Activated T-cell treated with anti-CD3 and anti-CD28 coated beads, Interleukin-2, amount 50 U/mL, for 48 hours (primary cell): ENCODE measurements around the gene EVI5L.

Experiments
- DNase-seq, 2 experiments: peaks; one replicate each; pipeline ENCODE4 v3.0.0-alpha.2; 2020

Gene EVI5L

DNA sequence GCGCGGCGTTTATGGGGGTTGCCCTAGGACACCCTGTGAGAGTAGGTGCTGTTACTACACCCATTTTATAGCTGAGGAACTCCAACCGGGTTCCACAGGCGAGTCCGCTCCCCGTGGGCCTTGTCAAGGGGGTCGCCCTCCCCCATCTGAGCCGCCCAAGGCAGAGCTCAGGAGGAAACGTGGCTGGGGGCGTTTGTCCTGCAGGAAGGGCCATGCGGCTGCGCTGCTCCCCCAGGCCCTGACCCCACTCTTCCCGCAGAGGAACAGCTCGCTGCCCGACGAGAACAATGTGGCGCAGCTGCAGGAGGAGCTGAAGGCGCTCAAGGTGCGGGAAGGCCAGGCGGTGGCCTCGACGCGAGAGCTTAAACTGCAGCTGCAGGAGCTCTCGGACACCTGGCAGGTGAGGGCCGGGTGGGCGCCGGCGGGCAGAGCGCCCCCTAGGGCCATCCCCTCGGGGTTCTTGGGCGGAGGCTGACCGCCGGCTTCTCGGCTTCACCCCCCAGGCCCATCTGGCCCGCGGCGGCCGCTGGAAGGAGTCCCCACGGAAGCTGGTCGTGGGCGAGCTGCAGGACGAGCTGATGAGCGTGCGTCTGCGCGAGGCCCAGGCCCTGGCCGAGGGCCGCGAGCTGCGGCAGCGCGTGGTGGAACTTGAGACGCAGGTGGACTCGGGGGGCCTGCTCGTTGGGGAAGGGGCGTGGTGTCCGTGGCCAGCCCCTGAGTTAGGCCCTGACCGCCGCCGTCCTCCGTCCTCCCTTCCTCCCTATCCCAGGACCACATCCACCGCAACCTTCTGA, 31.8 kb downstream of the EVI5L start:
- no peak for DNase-seq

DNA sequence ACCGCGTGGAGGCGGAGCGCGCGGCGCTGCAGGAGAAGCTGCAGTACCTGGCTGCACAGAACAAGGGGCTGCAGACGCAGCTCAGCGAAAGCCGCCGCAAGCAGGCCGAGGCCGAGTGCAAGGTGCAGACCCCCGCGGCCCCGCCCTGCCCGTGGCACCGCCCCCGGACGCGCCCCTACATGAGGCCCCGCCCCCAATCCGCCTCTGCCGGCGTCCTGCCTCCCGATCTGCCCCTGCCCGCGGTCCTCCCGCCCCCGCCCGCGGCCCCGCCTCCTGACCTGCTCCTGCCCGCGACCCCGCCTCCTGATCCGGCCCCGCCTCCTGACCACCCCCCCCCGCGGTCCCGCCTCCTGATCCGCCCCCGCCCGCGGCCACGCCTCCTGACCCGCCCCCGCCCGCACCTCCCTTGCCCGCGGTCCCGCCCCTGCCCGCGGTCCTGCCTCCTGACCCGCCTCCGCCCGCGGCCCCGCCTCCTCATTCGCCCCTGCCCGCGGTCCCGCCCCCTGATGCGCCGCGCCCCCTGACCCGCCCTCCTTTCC, 32.5 kb downstream of the EVI5L start:
- DNase-seq: peak; percentile 80 to 88

DNA sequence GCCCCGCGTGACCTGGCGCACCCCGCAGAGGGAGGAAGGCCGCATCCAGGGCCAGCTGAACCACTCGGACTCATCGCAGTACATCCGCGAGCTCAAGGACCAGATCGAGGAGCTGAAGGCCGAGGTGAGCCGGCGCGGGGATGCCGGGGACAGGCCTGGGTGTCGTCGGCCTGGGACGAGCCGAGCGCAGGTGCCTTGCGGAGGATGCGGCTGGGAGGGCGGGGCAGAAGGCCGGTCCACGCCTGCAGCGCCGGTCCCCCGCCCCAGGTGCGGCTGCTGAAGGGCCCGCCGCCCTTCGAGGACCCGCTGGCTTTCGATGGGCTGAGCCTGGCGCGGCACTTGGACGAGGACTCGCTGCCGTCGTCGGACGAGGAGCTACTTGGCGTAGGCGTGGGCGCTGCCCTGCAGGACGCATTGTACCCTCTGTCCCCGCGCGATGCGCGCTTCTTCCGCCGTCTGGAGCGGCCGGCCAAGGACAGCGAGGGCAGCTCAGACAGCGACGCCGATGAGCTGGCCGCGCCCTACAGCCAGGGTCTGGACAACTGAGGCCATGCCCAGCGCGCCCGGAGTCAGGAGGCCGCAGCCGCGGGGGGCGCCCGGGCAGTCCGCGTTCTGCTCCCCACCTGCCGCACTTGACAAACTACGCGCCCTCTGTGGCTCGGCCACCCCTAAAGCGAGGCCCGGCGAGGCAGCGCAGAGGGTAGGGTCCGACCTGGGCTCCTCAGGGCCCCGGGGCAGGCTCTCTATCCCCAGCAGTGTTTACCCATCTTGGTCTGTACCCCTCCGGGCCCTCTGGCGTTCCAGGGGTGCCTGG, 33.3 kb downstream of the EVI5L start:
- peak in 1 of 2 experiments; percentile 38 for DNase-seq

GRCh38 chr19:7863971-7864689, 34.1 kb downstream of the EVI5L start:
- DNase-seq: no peak

DNA sequence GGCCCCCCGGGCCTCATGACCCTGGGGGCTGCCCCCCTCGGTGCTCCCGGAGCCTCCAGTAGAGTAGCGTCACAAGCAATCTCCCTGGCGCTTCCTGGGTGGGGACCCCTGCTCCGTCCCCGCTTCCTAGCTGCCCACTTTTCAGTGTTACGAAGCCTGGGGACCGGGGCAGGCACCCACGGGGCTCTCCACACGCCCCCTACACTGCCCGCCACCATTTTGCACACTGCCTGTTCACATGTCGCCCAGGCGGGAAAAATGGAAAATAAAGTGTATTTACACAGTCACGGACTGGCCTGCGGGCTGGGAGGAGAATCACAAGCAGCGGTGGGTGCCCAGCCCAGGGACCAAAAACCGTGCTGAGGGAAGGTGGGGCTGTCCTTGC, 34.7 kb downstream of the EVI5L start:
- DNase-seq: no peak

GRCh38 chr19:7865262-7865911, 35.4 kb downstream of the EVI5L start:
- no peak for DNase-seq

- DNase-seq: no peak
These were observed 36.5 kb downstream of the EVI5L start for GRCh38 chr19:7866399-7867091.

GRCh38 chr19:7867092-7867844, 37.2 kb downstream of the EVI5L start:
- DNase-seq: no peak

DNA sequence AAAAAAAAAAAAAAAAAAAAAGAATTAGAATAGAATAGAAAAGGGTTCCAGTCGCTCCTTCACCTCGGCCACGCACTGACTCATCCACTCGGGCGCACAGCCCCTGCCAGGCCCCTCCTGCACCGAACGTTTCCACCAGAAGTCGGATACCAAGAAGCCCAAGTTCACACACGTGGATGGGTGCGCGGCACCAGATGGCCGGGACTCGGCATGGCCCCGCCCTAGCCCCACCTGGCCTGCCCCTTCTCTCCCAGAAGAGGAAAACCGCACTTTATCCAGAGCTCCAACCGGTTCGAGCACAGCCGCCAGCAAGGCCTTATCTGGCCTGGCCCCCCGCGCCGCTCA, 38.3 kb downstream of the EVI5L start:
- peak in 1 of 2 experiments; percentile 53 for DNase-seq

DNA sequence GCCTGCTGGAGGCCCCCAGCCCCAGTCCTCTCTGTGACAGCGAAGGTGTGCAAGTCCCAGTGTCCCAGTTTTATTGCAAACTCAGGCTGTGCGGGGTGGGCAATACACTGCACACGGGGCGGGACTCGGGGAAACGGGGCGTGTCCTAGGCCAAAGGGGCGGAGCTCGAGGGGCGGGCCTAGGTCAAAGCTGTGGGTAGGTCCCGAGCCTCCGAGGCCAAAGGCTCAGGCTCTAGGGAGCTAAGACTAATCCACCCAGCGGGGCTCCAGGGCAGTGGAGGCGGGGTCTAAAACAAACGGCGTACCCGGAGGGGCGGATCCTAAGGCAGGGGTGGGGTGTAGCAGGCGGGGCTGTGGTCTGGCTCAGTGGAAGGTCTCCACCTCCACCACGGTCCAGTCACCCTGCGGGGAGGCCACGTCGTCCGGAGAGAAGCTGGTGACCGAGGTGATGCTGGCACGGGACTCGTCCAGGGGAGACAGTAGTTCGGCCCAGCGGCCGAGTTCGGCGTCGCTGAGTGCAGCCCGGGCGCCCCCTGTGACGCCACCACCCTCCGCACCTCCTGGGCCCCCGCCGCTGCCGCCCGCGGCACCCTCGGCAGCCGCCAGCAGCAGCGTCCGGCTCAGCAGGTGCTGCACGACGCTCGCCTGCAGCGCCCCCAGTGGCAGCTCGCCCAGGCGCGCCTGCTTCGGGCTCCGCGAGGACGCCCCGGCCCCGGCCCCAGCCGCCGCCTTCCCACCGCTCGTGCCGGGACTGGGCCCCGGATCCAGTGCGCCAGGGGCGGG, 38.8 kb downstream of the EVI5L start:
- DNase-seq: peak; percentile 88 to 91

DNA sequence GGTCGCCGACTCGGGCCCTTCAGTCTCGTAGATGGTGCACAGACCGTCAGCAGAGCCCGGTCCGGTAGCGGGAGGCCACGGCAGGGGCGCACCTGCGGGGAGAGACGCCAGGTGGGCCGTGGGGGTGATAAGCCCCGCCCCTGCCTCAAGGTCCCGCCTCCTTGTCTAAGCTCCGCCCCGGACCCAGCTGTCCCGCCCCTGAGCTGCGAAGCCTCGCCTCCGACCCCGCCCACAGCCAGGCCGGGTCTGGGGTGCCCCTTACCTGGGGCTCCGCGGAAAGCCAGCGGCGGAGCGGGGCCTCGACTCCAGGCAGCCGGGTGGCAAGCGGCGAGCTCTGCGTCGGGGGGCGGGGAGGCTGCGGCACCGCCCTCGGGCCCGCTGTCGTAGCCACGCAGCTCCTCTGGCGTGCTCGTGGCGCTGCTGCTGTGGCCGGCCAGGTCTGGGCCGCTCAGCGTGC, 39.5 kb downstream of the EVI5L start:
- peak; percentile 90 to 91 for DNase-seq

DNA sequence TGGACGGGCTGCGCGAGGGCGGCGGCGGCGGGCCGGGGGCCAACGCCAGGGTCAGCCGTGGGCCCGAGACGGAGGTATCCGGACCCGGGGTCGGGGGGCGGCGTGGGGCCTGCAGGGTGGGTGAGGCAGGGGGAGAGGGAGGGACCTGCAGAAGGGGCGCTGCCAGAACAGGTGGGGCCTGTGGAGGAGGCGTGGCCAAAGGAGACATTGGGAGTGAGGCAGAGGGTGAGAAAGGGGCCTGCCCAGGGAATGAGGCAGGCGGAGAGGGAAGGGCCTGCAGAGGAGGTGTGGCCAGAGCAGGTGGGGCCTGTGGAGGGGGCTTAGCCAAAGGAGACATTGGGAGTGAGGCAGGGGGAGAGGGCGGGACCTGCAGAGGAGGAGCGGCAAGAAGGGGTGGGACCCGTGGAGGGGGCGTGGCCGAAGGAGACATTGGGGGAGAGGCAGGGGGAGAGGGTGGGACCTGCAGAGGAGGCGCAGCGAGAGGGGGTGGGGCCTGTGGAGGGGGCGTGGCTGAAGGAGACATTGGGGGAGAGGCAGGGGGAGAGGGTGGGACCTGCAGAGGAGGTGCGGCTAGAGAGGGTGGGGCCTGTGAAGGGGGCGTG, 40.0 kb downstream of the EVI5L start:
- peak; percentile 75 to 77 for DNase-seq

- peak; percentile 79 to 83 for DNase-seq
These were observed 40.8 kb downstream of the EVI5L start for GRCh38 chr19:7870571-7871436.

- peak; percentile 91 to 93 for DNase-seq
These were observed 41.7 kb downstream of the EVI5L start for GRCh38 chr19:7871437-7872305.

DNA sequence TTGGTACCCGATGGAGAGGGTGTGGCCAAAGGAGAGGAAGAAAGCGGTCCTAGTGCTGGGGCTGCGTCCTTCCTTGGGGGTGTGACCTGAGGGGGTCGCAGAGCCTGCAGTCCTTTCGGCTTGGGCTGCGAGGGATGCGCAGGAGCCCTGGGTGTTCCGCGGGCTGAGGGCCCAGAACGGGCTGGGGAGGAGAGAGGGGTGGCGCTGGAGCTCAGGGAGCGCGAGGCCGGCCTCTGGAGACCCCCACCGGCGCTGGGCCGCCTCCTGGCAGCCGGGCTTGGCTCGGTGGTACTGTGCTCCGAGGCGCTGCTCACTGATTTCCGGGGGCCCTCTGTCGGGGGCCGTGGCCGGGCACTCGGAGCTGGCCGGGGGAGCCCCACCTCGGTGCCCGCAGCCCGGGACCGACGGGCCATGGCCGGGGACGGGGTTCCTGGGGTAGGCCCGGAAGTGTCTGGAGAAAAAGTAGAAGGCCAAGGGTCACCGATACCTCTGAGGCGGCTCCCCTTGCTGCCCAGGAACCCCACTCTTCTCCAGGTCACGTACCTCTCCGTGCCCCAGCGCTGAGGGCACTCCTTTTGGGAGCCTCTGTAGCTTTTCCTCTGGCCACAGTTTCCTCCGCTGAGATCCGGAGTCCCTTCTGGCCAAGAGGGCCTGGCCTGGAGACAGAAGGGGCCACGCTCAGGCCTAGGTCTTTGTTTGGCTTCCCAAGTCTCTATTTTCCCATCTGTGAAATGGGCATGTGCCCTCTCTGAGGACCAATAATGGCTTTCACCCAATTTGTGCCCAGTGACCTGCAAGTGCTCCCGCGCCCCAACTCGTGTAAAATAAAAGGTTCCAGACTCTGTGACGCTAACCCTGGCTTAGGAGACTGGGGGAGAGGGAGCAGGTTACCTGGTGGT, 42.5 kb downstream of the EVI5L start:
- DNase-seq: no peak

GRCh38 chr19:7873304-7874075, 43.5 kb downstream of the EVI5L start:
- DNase-seq: no peak
